Small intestine (tissue), 7 donors: ENCODE results near the gene MED13. TPM values are rescaled to one million over a fixed set of nuclear protein-coding genes. Genes with fewer than 3 reads are reported as not detected.

Source experiments
- DNase-seq, 2 donors: peaks; one replicate each; pipeline versions ENCODE4 v3.0.0 to v3.0.0-alpha.2; 2013
- FAIRE-seq: peaks from 2 replicates; lab custom pipeline; 2012; peaks lifted over from hg19 to GRCh38; lab: Jason Lieb, UNC
- H3K27ac ChIP-seq, 3 donors: one replicate each; pipeline ENCODE4 v1.5.1; 2013; ENCODE audit warnings: low read length in 2 of 3, mild to moderate bottlenecking in 2 of 3, control low read depth in 1 of 3, inconsistent platforms in 1 of 3, low read depth in 1 of 3, moderate library complexity in 1 of 3
- H3K27me3 ChIP-seq, 3 donors: one replicate each; pipeline ENCODE4 v1.6.1; 2013; ENCODE audit warnings: low read length in 3 of 3, inconsistent platforms in 1 of 3; ENCODE audit not compliant: control insufficient read depth in 3 of 3, insufficient read depth in 3 of 3
- H3K36me3 ChIP-seq, 3 donors: one replicate each; pipeline ENCODE4 v1.6.1; 2013; ENCODE audit warnings: low read length in 3 of 3, inconsistent platforms in 1 of 3, low read depth in 1 of 3, mild to moderate bottlenecking in 1 of 3, moderate library complexity in 1 of 3; ENCODE audit not compliant: control insufficient read depth in 3 of 3, insufficient read depth in 2 of 3
- H3K4me1 ChIP-seq, 3 donors: one replicate each; pipeline ENCODE4 v1.6.1; 2013; ENCODE audit warnings: low read length in 2 of 3, inconsistent platforms in 1 of 3, low read depth in 1 of 3, mild to moderate bottlenecking in 1 of 3, moderate library complexity in 1 of 3; ENCODE audit not compliant: control insufficient read depth in 3 of 3, insufficient read depth in 2 of 3
- H3K4me3 ChIP-seq, 3 donors: one replicate each; pipeline ENCODE4 v1.5.1; 2013; ENCODE audit warnings: low read length in 3 of 3, control low read depth in 1 of 3, inconsistent platforms in 1 of 3, low read depth in 1 of 3, mild to moderate bottlenecking in 1 of 3, moderate library complexity in 1 of 3
- H3K9me3 ChIP-seq, 2 donors: one replicate each; pipeline ENCODE4 v1.6.1; 2013; ENCODE audit warnings: low read depth in 1 of 2, low read length in 1 of 2; ENCODE audit not compliant: control insufficient read depth in 2 of 2, insufficient read depth in 1 of 2
- WGBS, 3 donors: extraction: QIAGEN DNeasy Blood & Tissue Kit; methylation state at CpG; one replicate each; pipeline ENCODE4 v1.1.7; 2013; 5-methylcytosine and 5-hydroxymethylcytosine counted together
- polyA plus RNA-seq, 4 donors: library from polyadenylated mRNA; stranded (reverse) in 3 of 4; unstranded in 1 of 4; fragments of 200-250 nt in 3 of 4; fragments of 120-200 nt in 1 of 4; gene quantifications; one replicate each; pipeline versions ENCODE4 v1.2.1 to v1.2.3, GENCODE V29; 2013
- donor health status: healthy with polysubstance abuse.
- donor health status: control.
- donor health status: control.
- donor health status: Bipolar disorder and iron deficiency.
- donor health status: healthy.

Gene MED13
- polyA plus RNA-seq, 4 donors: 7.3 to 29.8 (median 9.5) TPM

GRCh38 chr17:62085511-62086408 is 20.7 kb upstream of the MED13 start:
- no peaks in the 10 kb centered on the region for H3K9me3 ChIP-seq
- H3K27ac ChIP-seq: no peak overlapping the region
- H3K4me1 ChIP-seq: peaks cover 2 to 18% (median 3%) of the 10 kb centered on the region in 3 donors
- 49 to 76% (median 65%) methylated on average over 7 of the region's 7 CpGs for WGBS, 3 donors
- no peak overlapping the region for H3K4me3 ChIP-seq
- DNase-seq (peak; percentile 54 to 80), FAIRE-seq (no peak)
- no peaks in the 10 kb centered on the region for H3K36me3 ChIP-seq
- no peaks in the 10 kb centered on the region for H3K27me3 ChIP-seq

DNA sequence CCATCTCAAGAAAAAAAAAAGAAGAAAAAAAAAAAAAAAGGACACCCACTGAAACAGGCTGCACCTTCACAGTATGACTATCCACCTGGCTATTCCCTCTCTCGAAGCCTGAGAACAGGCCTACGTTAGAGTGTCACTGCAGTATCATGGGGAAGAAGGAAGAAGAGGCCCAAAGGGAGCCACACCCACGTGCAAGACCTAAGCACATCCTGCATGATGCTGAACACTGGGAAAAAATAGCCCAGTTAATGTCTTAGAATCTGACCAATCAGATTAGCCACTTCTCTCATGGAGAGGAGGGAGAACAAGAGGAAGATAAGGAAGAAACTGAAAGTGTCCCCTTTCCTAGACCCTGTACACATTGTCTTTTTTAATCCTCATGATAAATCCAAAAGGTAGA is 19.5 kb upstream of the MED13 start:
- no peak overlapping the region for H3K4me3 ChIP-seq
- no peaks in the 10 kb centered on the region for H3K9me3 ChIP-seq
- no peak for DNase-seq
- H3K27me3 ChIP-seq: no peaks in the 10 kb centered on the region
- H3K4me1 ChIP-seq: peaks cover 0 to 7% (median 0%) of the 10 kb centered on the region in 3 donors
- 65 to 77% (median 71%) methylated on average over 3 of the region's 3 CpGs for WGBS, 3 donors
- no peak overlapping the region for H3K27ac ChIP-seq
- no peaks in the 10 kb centered on the region for H3K36me3 ChIP-seq
- no peak for FAIRE-seq

GRCh38 chr17:62083651-62084050 is 18.6 kb upstream of the MED13 start:
- DNase-seq (no peak), FAIRE-seq (no peak)
- WGBS, 3 donors: 94 to 97% (median 95%) methylated on average over 3 of the region's 3 CpGs
- no peaks in the 10 kb centered on the region for H3K9me3 ChIP-seq
- peaks cover 0 to 3% (median 0%) of the 10 kb centered on the region in 3 donors for H3K4me1 ChIP-seq
- H3K27me3 ChIP-seq: no peaks in the 10 kb centered on the region
- H3K36me3 ChIP-seq: no peaks in the 10 kb centered on the region
- no peak overlapping the region for H3K27ac ChIP-seq
- no peak overlapping the region for H3K4me3 ChIP-seq

DNA sequence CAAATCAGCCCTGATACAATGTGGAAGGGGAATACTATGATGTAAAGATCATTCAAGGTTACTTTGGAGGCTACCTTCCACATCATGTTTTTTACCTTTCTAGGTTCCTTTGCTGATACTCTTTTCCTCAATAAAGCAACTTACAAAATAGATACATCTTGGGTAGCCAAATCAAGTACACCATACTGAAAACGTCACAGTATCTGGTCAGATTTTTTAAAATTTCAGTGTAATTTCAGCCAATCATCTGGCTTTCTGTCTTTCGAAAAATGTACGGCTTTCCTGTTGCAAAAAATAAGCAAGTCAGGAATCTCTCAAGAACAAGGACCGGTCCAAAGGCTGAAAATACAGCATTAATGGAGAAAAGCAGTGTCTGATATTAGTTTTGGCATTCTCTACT is 15.6 kb upstream of the MED13 start:
- H3K4me3 ChIP-seq: no peak overlapping the region
- 88 to 94% (median 90%) methylated on average over 4 of the region's 4 CpGs for WGBS, 3 donors
- FAIRE-seq: no peak
- no peaks in the 10 kb centered on the region for H3K27me3 ChIP-seq
- no peaks in the 10 kb centered on the region for H3K36me3 ChIP-seq
- H3K27ac ChIP-seq: no peak overlapping the region
- no peak for DNase-seq
- H3K9me3 ChIP-seq: no peaks in the 10 kb centered on the region
- H3K4me1 ChIP-seq: peaks cover 0 to 11% (median 0%) of the 10 kb centered on the region in 3 donors

GRCh38 chr17:62078009-62078408 is 12.9 kb upstream of the MED13 start:
- H3K27ac ChIP-seq: no peak overlapping the region
- no peak for FAIRE-seq
- 76 to 86% (median 76%) methylated on average over 2 of the region's 2 CpGs for WGBS, 3 donors

GRCh38 chr17:62076864-62077788 is 12.0 kb upstream of the MED13 start:
- no peaks in the 10 kb centered on the region for H3K36me3 ChIP-seq
- no peak overlapping the region for H3K4me3 ChIP-seq
- H3K4me1 ChIP-seq: peaks cover 0 to 11% (median 0%) of the 10 kb centered on the region in 3 donors
- H3K9me3 ChIP-seq: no peaks in the 10 kb centered on the region
- 37 to 72% (median 54%) methylated on average over 13 of the region's 13 CpGs for WGBS, 3 donors
- no peak for FAIRE-seq
- no peaks in the 10 kb centered on the region for H3K27me3 ChIP-seq
- peak; percentile 51 to 60 for DNase-seq
- H3K27ac ChIP-seq: peak overlapping the region in 1 of 3 donors; percentile 28

More at GRCh38 chr17:62078009-62078408, 12.9 kb upstream of the MED13 start:
- Histone ChIP-seq H3K27me3 (no peaks in the 10 kb centered on the region), H3K4me3 (no peak overlapping the region), H3K4me1 (peaks cover 0 to 11% (median 0%) of the 10 kb centered on the region in 3 donors), H3K36me3 (no peaks in the 10 kb centered on the region), H3K9me3 (no peaks in the 10 kb centered on the region)
- DNase-seq: no peak

GRCh38 chr17:62075308-62075815 is 10.3 kb upstream of the MED13 start:
- FAIRE-seq (no peak), DNase-seq (no peak)
- Histone ChIP-seq H3K27me3 (no peaks in the 10 kb centered on the region), H3K9me3 (no peaks in the 10 kb centered on the region), H3K4me3 (no peak overlapping the region), H3K27ac (no peak overlapping the region), H3K36me3 (no peaks in the 10 kb centered on the region), H3K4me1 (peaks cover 0 to 11% (median 0%) of the 10 kb centered on the region in 3 donors)
- 78 to 94% (median 89%) methylated on average over 3 of the region's 3 CpGs for WGBS, 3 donors

GRCh38 chr17:62073993-62074392 is 8.9 kb upstream of the MED13 start:
- DNase-seq: no peak
- Histone ChIP-seq H3K27ac (no peak overlapping the region), H3K9me3 (no peaks in the 10 kb centered on the region), H3K4me1 (peaks cover 0 to 11% (median 0%) of the 10 kb centered on the region in 3 donors), H3K27me3 (no peaks in the 10 kb centered on the region), H3K4me3 (no peak overlapping the region), H3K36me3 (no peaks in the 10 kb centered on the region)
- FAIRE-seq: no peak
- WGBS, 3 donors: 92 to 95% (median 95%) methylated on average over 2 of the region's 2 CpGs
